Globus pallidus (tissue), 1 donor: ENCODE data around the gene ZNF680.
"Not testable (repeated sequence)": the region's sequence is repeated elsewhere in the genome, so short reads cannot be mapped to it uniquely, and the experiment has no call there.

Experiments used
- DNase-seq: peaks from one replicate; pipeline ENCODE4 v3.0.0-alpha.2; 2015; ENCODE audit warnings: low spot score

Gene ZNF680

DNA sequence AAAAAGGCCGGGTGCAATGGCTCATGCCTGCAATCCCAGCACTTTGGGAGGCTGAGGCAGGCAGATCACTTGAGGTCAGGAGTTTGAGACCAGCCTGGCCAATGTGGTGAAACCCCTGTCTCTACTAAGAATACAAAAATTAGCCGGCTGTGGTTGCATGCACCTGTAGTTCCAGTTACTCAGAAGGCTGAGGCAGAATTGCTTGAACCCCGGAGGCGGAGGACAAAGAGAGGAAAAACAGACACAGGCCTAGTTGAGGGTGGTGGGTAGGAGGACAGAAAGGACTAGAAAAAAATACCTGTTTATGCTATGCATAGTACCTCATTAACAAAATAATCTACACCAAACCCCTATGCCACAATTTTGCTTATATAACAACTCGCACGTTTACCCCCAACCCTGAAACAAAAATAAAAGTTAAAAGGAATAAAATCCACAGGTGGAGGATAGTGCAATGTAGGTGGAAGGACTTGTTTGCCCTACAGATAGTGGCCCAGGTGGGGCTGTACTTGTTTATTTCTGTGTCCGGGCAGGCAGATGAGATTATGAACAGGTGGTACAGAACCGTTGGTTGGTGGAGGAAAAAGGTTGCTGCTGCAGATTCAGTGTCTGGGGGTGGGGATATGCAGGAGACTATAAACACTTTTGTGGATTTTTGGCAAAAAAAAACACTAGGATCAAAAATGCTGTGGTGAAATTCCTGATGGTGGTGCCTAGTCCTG lies 5.1 kb downstream of the ZNF680 start:
- DNase-seq, result no peak

GRCh38 chr7:64555046-64555445 lies 7.8 kb downstream of the ZNF680 start:
- no peak for DNase-seq

DNA sequence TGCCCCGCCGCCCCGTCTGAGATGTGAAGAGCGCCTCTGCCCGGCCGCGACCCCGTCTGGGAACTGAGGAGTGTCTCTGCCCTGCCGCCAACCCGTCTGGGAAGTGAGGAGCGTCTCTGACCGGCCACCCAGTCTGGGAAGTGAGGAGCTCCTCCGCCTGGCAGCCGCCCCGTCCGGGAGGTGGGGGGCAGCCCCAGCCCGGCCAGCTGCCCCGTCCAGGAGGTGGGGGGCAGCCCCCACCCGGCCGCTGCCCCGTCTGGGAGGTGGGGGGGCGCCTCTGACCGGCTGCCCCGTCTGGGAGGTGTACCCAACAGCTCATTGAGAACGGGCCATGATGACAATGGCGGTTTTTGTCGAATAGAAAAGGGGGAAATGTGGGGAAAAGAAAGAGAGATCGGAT lies 8.7 kb downstream of the ZNF680 start:
- DNase-seq, result not testable (repeated sequence)

DNA sequence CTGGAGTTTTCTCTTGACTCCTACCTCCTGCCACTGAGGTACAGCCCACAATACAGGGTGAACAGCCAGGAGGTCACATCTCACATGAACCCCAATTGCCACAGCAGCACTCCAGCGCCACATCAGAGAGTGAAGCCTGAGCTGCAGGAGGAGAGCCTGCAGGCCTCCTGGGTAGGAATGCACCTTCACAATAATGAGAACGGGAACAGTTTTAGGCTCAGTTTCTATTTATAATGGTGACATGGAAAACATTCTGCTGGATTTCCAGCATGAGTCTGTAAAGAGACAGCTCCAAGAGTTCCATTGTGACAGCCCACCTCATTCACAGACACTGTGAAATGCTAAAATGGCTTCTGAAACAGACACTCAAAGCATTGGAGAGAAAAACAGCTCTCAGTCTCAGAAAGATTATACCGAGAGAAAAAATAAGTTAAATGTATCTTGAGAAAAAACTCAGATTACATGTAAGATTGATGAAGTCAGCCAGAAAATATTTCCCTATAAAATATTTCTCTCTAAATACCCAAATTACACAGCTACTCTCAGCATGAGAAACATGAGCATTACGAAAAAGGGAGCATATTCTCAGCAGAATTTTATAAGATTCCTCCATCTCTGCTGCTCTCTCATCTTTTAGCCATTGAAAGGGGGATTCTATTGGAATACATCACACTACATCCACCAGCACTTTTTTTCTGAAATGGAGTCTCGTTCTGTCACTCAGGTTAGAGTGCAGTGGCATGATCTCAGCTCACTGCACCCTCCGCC lies 11.3 kb downstream of the ZNF680 start:
- DNase-seq, result no peak

GRCh38 chr7:64544010-64544409 lies 18.9 kb downstream of the ZNF680 start:
- no peak for DNase-seq

GRCh38 chr7:64541438-64542359 lies 21.2 kb downstream of the ZNF680 start:
- no peak for DNase-seq

GRCh38 chr7:64533756-64534155 lies 29.1 kb downstream of the ZNF680 start:
- no peak for DNase-seq

DNA sequence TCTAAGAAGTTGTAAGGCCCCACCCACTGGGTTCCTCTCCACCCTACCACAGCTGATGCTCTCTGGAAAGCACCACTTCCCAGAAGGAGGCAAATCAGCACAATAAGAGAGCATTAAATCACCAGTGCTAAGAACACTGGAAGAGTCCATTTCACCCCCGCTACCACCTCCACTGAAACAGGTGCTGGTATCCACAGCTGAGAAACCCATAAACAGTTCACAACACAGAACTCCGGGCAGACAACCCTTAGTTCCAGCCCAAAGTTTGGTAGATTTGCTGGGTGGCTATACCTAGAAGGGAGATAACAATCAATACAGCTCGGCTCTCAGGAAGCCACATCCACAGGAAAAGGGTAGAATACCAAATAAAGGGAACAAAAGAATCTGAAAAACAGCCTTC lies 34.1 kb downstream of the ZNF680 start:
- DNase-seq, result no peak

DNA sequence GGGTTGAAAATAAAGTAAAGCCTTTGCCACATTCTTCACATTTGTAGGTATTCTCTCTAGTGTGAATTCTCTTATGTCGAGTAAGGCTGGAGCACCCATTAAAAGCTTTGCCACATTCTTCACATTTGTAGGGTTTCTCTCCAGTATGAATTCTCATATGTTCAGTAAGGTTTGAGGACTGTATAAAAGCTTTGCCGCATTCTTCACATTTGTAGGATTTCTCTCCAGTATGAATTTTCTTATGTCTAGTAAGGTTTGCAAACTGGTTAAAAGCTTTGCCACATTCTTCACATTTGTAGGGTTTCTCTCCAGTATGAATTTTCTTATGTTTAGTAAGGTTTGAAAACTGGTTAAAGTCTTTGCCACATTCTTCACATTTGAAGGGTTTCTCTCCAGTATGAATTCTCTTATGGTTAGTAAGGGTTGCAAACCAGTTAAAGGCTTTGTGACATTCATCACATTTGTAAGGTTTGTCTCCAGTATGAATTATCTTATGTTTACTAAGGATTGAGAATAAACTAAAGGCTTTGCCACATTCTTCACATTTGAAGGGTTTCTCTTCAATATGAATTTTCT lies 41.4 kb downstream of the ZNF680 start:
- no peak for DNase-seq

GRCh38 chr7:64516451-64516850 lies 46.4 kb downstream of the ZNF680 start:
- DNase-seq, result no peak

DNA sequence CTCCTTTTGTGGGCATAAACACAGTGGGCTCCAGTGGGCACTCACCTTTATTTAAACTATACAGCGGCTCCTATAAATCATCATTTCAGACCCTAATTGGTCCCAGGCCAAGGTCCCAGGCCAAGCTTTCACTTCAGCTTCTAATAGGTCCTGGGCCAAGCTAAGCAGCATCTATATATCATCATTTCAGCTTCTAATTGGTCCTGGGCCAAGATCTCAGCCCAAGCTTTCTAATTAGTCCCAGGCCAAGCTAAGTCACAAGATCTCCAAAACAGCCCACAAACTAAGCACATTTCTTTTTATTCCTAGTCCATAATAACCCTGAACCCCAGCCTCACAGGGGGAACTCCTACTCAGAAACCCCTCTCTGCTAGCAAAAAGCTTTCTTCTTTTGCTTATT lies 47.1 kb downstream of the ZNF680 start:
- DNase-seq, result no peak

DNA sequence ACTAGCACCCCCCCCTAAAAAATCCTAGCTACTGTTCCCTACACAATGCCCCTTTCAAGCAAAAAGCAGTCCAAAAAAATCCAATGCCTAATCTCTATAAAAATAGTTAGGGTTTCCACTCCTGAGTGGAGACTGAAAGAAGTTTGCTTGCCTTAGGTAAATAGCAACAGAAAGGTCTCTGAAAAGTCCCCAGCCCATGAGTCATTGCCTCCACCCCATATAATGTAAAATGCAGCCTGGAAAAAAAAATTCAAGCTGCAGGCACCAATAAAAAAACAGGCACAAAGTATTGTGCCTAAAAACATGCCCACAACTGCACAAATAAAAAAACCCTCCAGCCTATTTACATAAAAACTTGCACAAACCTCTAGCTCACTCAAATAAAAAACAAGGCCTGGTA lies 47.5 kb downstream of the ZNF680 start:
- no peak for DNase-seq

DNA sequence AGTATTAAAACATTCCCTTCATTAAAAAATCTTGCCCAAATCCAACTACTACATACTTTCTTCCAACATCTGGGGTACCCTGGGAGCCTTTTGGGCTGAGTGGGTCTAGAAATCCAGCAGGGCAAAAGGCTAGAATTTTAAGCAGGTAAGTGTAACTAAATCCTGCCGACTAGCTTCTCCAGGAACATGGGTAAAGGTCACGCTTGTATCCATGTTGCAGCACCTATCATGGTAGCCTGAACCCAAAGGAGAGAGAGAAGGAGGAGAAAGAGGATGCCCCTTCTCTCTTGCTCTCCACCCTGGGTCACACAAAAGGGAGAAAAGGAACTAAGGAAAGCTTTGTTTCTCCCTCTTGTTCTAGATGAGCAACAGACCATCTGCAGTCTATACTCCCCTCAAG lies 53.3 kb downstream of the ZNF680 start:
- DNase-seq, result no peak

GRCh38 chr7:64504581-64505120 lies 58.2 kb downstream of the ZNF680 start:
- no peak for DNase-seq

- no peak for DNase-seq
These were observed 64.6 kb downstream of the ZNF680 start for GRCh38 chr7:64498270-64498669.

GRCh38 chr7:64494912-64495461 lies 67.9 kb downstream of the ZNF680 start:
- no peak for DNase-seq

DNA sequence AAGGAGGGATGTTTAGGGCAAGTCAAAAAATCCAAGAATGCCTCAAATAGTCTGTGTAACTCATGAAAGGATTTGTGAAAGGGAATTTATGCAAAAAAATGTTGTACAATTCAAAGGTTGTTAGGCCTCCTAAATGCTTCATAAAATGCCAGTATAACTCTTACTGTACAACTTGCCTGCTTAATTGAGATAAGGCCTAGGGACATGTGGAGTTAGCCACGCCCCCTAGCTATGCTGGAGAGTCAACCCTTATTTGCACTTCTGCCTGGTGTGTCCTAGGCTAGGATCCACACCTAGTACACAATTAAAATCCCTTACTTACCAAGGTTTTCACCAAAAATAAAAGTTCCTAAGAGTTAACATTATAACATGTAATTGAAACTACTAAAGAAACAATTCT lies 77.2 kb downstream of the ZNF680 start:
- no peak for DNase-seq
